NOMO-1 treated with DMSO at 0.1 percent for 48 hours (cell line): ENCODE data around the gene HIRA.
"Not testable (repeated sequence)": the region's sequence is repeated elsewhere in the genome, so short reads cannot be mapped to it uniquely, and the experiment has no call there.

ENCODE experiments used
- DNase-seq: peaks from one replicate; lab custom pipeline; 2025; ENCODE audit not compliant: unreplicated experiment; lab: John Stamatoyannopoulos, UW

Gene HIRA

DNA sequence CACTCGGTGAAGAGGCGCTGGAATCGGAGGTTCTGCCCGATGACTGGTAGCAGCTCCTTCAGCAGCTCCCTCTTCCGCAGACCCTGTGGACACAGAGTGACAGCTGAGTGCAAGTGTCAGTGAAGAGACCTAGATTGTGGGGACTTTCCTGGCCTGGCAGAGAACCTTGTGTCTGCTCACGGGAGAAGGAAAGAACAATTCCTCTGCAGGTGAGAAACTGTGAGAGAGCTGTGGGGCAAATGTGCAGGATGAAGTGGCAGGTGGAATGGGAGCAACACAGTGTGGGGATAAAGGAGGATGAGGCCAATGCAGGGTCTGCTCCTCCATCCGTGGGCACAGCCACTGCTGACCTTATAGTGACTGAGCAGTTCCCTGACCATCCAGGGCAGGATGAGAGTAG is 100.1 kb downstream of the HIRA start:
- no peak for DNase-seq

DNA sequence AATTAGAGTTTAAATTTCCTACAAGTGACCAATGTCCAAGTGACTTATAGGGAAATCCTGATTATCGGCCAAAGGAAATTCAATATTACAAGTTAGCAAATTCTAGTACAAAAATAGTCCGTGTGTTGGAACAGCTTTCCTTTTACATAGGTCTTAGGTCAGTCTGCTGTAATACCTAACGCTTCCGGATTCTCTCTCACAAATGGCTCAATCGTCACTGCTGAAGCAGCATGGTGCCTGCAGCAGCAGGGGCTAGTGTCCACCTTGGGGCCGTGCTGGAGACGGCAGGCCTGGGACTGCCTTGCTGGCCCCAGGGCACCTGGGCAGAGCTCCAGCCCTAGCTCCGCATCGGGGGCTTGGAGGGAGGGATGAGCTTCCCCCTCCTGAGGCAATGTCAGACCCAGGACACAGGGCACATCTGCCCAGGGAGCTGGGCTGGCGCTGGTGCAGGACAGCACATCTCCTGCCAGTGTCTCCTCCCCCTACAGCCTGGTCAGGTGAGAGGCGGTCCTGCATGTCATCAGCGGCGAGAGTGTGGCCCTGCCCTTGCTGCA is 100.6 kb downstream of the HIRA start:
- DNase-seq, result no peak

DNA sequence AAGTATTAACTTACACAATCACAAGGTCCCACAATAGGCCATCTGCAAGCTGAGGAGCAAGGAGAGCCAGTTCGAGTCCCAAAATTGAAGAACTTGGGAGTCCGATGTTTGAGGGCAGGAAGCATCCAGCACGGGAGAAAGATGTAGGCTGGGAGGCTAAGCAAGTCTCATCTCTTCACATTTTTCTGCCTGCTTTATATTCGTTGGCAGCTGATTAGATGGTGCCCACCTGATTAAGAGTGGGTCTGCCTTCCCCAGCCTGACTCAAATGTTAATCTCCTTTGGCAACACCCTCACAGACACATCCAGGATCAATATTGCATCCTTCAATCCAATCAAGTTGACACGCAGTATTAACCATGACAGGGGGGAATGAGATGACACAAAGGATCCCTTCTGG is 101.3 kb downstream of the HIRA start:
- DNase-seq, result not testable (repeated sequence)

DNA sequence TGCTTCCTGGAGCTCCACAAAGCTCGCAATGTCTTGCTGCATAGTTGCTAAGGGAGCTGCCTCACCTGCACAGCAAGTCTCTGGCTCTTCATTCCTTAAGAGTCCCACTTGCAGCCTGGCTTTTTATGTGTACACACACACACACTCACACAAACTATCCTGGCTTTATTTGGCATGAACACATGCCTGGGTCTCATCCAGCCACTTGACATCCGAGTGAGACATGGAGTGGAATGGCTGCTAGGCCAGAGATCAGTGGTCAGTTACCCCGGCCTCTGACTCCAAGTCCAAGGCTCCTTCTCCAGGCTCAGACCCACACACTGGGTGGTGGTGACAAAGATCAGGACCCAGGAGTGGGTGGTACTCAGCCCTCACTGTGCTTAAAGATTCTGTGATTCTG is 102.1 kb downstream of the HIRA start:
- no peak for DNase-seq

DNA sequence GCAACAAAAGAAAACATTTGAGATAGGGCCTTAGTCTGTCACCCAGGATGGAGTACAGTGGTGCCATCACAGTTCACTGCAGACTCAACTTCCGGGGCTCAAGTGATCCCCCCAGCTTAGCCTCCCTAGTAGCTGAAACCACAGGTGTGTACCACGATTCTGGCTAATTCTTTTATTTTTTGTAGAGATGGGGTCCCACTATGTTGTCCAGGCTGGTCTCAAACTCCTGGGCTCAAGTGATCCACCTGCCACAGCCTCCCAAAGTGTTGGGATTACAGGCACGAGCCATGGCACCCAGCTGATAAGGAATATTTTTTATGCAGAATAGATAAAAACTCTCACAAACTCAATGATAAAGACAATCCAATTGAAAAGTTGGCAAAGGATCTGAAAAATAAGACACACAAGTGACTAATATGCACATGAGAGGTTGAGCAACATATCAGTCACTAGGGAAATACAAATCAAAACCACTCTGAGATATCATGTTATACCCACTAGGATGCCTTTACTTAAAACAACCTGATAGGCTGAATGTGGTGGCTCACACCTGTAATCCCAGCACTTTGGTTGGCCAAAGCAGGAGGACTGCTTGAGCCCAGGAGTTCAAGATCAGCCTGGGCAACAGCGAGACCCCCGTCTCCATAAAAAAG is 106.1 kb downstream of the HIRA start:
- peak; percentile 20 for DNase-seq

DNA sequence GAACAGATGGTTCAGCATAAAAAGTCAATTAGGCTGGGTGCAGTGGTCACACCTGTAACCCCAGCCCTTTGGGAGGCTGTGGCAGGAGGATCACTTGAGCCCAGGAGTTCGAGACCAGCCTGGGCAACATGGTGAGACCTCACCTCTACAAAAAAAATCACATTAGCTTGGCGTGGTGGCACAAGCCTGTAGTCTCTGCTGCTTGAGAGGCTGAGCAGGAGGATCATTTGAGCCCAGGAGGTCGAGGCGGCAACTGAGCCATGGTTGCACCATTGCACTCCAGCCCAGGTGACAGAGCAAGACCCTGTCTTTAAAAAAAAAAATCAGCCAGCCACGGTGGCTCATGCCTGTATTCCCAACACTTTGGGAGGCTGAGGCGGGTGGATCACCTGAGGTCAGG is 108.1 kb downstream of the HIRA start:
- not testable (repeated sequence) for DNase-seq

DNA sequence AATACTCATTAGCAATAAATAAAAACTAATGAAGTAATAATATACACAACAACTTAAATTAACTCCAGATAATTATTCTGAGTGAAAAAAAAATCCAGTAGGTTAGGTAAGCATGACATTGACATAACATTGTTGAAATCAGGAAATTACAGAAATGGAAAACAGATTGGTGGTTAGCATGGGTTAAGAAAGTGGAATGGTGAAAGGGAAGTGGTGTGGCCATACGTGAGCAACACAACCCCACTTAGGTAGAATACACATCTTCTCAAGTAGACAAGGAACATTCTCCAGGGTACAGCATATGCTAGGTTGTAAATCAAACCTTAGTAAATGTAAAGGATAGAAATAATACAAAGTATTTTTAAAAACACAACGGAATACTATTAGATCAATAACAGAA is 109.8 kb downstream of the HIRA start:
- peak; percentile 81 for DNase-seq

DNA sequence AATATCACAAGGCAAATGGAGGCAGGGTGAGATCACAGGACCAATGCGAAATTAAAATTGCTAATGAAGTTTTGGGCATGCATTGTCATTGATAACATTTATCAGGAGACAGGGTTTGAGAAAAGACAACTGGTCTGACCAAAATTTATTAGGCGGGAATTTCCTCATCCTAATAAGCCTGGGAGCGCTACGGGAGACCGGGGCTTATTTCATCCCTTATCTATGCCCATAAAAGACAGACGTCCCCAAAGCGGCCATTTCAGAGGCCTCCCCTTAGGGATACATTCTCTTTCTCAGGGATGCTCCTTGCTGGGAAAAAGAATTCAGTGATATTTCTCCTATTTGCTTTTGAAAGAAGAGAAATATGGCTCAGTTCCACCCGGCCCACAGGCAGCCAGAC is 111.4 kb downstream of the HIRA start:
- DNase-seq, result not testable (repeated sequence)

DNA sequence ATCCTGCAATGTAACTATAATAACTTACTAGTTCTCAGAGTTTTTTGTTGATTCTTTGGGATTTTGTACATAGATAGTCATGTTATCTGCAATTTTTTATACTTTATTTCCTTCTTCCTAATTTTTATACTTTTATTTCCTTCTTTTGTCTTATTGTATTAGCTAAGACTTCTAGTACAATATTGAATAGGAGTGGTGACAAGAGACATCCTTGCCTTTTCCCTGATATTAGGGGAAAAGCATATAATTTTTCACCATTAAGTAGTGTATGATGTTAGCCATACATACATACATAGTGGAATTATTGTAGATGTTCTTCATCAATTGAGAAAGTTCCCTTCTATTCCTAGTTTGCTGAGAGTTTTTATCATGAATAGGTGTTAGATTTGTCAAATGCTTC is 112.3 kb downstream of the HIRA start:
- DNase-seq, result no peak

DNA sequence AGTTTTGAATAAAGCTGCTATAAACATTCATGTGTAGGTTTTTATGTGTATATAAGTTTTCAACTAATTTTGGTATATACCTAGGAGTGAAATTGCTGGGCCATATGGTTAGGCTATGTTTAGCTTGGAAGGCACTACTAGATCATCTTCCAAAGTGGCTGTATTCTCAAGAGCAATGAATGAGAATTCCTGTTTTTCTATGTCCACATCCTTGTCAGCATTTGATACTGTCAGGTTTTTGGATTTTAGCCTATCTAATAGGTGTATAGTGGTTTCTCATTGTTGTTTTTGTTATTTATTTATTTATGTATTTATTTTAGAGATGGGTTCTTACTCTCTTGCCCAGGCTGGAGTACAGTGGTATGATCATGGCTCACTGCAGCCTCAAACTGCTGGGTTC is 113.7 kb downstream of the HIRA start:
- DNase-seq, result no peak

DNA sequence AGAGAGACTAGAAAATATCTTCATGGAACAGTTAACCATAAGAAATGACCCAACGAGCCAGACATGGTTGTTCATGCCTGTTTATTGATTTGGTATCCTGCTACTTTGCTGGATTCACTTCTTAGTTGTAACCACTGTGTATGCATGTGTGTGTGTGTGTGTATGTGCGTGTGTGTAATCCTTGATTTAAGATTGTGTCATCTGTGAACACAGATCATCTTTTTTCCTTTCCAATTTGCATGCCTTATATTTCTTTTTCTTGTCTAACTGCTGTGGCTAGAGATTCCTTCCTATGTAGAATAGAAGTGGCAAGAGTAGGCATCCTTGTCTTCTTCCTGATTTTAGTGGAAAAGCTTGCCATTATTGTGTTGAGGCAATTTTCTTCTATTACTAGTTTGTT is 123.7 kb downstream of the HIRA start:
- no peak for DNase-seq

DNA sequence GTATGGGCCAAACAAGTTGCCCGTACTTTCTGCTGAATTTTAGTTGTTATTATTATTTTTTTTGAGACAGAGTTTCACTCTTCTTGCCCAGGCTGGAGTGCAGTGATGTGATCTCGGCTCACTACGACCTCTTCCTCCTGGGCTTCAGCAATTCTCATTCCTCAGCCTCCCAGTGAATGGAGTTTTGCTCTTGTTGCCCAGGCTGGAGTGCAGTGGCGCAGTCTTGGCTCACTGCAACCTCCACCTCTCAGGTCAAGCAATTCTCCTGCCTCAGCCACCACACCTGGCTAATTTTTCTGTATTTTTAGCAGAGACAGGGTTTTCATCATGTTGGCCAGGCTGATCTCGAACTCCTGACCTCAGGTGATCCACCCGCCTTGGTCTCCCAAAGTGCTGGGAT is 125.0 kb downstream of the HIRA start:
- not testable (repeated sequence) for DNase-seq

DNA sequence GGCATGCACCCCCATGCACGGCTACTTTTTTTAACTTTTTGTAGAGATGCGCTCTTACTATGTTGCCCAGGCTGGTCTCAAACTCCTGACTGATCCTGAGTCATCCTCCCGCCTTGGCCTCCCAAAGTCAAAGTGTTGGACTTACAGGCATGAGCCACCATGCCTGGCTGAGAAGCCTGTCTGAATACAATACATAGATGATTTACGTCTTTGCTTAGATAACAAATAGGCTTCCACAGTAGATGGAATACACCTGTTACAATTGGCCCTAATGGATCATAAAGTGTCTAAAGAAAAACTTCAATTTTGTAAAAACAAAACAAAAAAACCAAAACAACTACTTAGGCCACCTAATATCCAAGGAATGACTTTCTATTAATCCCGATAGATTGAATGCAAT is 127.0 kb downstream of the HIRA start:
- no peak for DNase-seq

DNA sequence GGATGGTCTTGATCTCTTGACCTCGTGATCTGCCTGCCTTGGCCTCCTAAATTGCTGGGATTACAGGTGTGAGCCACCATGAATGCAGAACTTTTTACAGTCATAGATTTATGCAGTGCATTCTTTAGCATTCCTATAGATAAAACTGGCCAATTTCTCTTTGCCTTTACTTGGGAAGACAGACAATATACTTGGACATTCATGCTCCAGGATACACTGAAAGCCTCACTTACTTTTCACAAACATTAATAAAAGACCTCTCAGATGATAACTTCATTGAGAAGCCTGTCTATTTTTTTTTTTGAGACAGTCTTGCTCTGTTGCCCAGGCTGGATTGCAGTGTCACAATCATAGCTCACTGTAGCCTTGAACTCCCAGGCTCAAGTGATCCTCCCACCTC is 127.7 kb downstream of the HIRA start:
- DNase-seq, result no peak

DNA sequence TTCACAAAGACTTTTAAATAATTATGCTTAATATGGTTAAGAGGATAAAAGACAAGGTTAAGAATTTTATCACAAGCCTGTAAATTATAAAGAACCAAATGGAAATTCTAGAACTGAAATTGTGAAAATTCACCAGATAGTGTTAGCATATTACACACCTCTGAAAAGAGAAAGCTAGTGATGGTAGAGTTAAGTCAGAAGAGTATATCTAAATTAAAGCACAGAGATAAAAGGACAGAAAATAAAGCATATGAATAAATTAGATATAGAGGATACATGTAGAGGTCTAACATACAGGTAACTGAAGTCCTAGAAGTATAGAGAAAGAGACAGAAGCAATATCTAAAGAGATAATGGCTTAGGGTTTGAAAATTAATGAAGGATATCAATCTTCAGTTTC is 135.8 kb downstream of the HIRA start:
- no peak for DNase-seq

DNA sequence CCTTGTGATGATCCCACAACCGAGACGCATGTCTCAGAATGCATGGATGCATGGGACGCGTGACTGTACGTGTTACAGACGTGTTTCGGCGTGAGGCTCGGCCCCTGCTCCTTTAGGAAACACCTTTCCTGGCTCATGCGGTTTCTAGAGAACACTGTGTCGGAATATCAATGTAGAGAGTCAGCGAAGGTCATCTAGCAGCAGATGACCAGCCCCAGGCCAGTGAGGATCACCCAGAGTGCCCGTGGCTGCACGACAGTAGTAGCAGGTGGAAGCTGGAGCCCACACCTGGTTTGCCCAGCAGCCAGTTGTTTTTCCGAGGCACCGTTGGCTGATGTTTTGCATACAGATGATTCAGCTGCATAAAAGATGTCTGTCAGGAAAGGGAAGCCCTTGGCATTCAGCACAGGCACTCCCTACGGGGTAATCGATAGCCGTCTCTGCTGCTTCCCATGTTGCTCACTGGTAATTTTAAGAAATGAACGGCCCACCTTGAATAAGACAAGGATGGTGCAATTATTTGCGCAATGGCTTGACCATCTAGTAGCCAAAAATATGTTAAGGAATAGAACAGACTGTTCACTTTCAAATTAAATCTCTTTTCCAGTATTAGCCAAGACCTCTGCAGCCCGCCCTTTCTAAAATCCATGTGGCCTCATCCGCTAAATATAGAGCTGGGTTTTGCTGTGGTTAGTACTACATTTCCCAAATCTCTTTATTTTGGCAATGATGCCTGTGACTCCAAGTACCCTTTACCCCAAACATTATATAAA is 138.9 kb downstream of the HIRA start:
- DNase-seq, result no peak

DNA sequence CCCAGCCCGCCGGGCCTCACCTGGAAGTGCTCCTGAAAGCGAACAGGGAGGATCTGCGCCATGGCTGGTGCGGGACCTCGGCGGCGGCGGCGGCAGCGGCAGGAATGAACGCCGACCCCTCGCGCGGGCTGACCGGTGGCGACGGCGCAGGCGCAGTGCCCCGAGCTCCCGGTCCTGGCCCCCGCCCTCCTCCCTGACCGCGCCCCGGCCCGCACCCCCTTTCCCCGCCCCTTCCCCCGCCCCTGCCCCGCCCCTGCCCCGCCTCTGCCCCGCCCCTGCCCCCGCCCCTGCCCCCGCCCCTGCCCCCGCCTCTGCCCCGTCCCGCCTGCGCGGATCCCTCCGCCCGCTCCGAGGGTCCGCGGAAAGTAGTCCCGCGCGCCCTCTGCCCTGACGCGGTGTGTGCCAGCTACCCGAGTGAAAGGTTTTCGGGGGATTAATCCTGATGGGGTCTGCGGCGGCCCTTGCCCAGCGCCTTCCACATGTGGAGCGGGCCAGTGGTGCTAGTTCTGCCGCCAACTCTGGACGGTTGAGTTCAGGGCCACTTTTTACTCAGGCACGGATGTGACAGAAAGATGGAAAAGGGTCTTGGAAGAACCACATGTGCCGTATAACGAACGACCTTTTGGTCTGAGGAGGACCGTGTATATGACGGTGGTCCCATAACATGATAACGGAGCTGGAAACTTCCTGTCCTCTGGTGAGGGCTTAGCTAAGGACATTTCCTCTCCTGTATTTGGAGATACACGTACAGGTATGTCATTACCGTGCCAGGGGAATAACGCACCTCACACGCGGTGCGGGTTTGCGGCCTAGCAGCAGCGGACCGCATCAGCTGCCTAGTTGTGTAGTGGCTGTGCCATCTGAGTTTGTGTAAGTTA is 139.7 kb downstream of the HIRA start, which contains the start of gene CLTCL1:
TSS of gene CLTCL1 (minus strand) at position 140 of the 878 bp plus-strand sequence. CDS start at position 62, 78 bp downstream.
- peak; percentile 42 for DNase-seq

DNA sequence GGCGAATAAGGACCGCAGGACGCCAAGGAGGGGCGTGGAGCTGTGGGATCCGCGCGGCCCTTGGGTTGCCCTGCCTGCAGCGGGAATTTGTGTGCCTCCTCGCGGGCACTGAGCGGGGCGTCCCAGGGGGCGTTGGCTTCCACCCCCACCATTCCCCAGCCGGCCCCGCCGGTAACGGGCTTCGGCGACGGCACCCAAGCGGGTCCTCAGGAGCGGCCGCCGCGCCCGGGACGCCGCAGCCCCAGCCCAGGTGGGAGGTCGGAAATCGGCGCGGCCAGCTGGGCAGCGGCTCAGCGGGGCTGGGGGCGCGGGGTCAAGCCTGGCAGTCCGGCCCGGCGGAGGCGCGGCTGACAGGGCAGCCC is 140.3 kb downstream of the HIRA start:
- DNase-seq, result peak; percentile 13

DNA sequence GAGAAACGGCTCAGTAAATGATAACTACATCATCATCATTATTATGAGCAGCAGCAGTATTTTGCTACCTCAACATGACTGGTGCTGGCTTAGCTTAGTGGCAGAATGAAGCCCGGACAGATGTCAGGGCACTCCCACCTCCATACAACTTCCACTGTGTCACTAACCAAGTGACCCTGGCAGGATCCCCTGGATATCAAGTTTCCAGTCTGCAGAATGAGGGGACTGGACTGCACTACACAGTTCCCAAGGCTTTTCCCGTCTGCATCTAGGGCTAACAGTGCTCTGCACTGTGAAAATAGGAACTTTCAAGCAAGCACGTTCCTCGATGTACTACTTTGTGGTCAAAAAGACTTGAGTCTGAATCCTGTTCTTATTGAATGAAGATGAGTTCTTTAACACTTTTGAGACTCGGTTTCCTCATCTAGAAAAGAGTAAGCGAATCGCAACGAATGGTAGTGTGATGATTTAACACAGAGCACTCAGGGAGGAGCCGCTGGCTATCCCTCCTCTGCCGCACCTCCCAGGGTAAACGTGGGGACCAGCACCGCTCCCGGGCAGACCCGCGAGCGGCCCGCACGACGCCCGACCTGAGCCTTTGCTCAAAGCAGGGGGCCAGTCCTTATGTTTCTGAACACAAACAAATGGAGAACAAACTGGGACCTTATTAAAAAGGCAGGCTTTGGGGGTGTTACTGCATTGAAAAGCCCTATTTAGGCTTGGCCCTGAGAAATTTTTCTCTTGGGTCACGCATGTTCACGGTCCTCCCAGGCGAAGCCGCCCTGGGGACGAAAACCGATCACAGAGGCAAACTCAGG is 140.9 kb downstream of the HIRA start:
- DNase-seq, result no peak

DNA sequence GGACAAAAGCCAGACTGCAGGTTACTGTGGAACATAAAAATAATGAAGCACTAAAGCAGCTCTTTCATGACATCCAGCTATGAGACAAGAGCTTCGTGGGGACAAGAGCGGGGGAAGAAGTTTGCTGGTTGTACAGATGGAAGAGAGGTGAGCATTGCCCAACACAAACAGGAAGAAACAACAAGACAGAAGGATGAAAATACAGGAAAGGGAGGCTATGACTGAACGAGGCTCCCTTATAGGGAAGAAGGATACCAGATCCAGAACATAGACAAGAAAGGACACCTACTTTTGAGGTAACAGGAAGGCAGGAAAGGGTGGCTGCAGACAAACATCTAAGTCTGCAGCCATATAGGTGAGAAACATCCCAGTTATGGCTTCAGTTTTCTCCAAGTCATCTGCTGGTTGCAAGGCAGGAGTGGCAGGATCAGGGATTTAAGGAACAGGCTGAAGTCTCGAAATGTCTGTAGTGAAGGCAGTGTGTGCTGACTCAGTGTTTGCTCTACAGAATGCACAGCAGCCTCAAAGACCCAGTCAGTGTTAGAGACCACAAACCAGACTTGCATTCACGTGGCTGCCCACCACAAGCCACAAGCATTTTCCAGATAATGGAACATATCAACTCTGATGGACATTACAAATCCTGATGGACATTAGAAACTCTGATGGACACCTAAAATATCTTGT is 141.9 kb downstream of the HIRA start:
- DNase-seq, result no peak
